Endothelial cell of umbilical vein (primary cell): ENCODE measurements around the gene GID4. TPM values are rescaled to one million over a fixed set of nuclear protein-coding genes. Genes with fewer than 3 reads are reported as not detected.

Experiments
- BruUV-seq: library from RNA; stranded (reverse); fragments of 400-500 nt; replicated peaks from 2 replicates; lab custom pipeline; 2021; lab: Mats Ljungman, UMichigan
- CTCF ChIA-PET: fragments of 300-600, 350-600 bp; sonication (Branson Sonifier 250); formaldehyde crosslinking; loops from one replicate; lab custom pipeline; 2021; ENCODE audit warnings: antibody characterized with exemption, inconsistent platforms; lab: Charles Lee
- POLR2A ChIA-PET: fragments of 300-600, 350-600 bp; sonication (Branson Sonifier 250); formaldehyde crosslinking; loops from one replicate; lab custom pipeline; 2021; ENCODE audit warnings: antibody characterized with exemption, inconsistent platforms; lab: Charles Lee
- DNase-seq: peaks from one replicate; pipeline ENCODE4 v3.0.0-alpha.2; 2011; ENCODE audit warnings: low read depth, low spot score
- FAIRE-seq: peaks from 2 replicates; lab custom pipeline; 2011; peaks lifted over from hg19 to GRCh38; lab: Jason Lieb, UNC
- H2AFZ ChIP-seq: 2 replicates; pipeline ENCODE4 v1.6.0; 2012; ENCODE audit warnings: low read depth, low read length, control low read depth, inconsistent platforms
- H3K27ac ChIP-seq: 2 replicates; pipeline ENCODE4 v1.5.1; 2011; ENCODE audit warnings: low read depth, mild to moderate bottlenecking, control low read depth, low read length, moderate library complexity; ENCODE audit not compliant: insufficient read depth
- H3K27me3 ChIP-seq, 2 experiments: 2 replicates each; pipeline versions ENCODE4 v1.6.0 to v1.6.1; 2011; ENCODE audit warnings: low read length in 2 of 2, mixed read lengths in 1 of 2; ENCODE audit not compliant: control insufficient read depth in 2 of 2, insufficient read depth in 2 of 2
- H3K36me3 ChIP-seq, 2 experiments: 2 replicates in 1 of 2; 3 replicates in 1 of 2; pipeline ENCODE4 v1.5.1; 2011; ENCODE audit warnings: low read length in 2 of 2, mild to moderate bottlenecking in 1 of 2, moderate library complexity in 1 of 2; ENCODE audit not compliant: control insufficient read depth in 2 of 2, insufficient read depth in 2 of 2; ENCODE audit errors: extremely low read depth in 1 of 2
- H3K4me1 ChIP-seq: 3 replicates; pipeline ENCODE4 v1.5.1; 2011; ENCODE audit warnings: mild to moderate bottlenecking, low read length; ENCODE audit not compliant: control insufficient read depth, insufficient read depth; ENCODE audit errors: extremely low read depth
- H3K4me2 ChIP-seq: 2 replicates; pipeline ENCODE4 v1.6.1; 2011; ENCODE audit warnings: low read length, control low read depth, mixed read lengths; ENCODE audit not compliant: insufficient read depth
- H3K4me3 ChIP-seq, 3 experiments: fragments of 200-600 bp in 1 of 3; sonication (generic), shearing (Covaris generic) in 1 of 3; replicated peaks in 1 of 3; 2 replicates each; pipeline ENCODE4 v1.5.1; 2011 to 2016; ENCODE audit warnings: control low read depth in 3 of 3, low read length in 3 of 3, mild to moderate bottlenecking in 2 of 3, inconsistent platforms in 1 of 3, low read depth in 1 of 3, moderate library complexity in 1 of 3; ENCODE audit not compliant: insufficient read depth in 1 of 3
- H3K79me2 ChIP-seq: 2 replicates; pipeline ENCODE4 v1.6.0; 2012; ENCODE audit warnings: low read length, inconsistent platforms; ENCODE audit not compliant: control insufficient read depth, insufficient read depth
- H3K9ac ChIP-seq: replicated peaks from 2 replicates; pipeline ENCODE3; 2011; ENCODE audit warnings: low read length, control low read depth; ENCODE audit not compliant: insufficient read depth; ENCODE audit errors: extremely low read depth
- H3K9me1 ChIP-seq: replicated peaks from 3 replicates; pipeline ENCODE4 v1.6.0; 2011; ENCODE audit warnings: mild to moderate bottlenecking, low read length; ENCODE audit not compliant: control insufficient read depth, insufficient read depth; ENCODE audit errors: extremely low read depth
- H3K9me3 ChIP-seq: replicated peaks from 2 replicates; pipeline ENCODE4 v1.5.1; 2012; ENCODE audit warnings: low read length, inconsistent platforms; ENCODE audit not compliant: control insufficient read depth, insufficient read depth
- H4K20me1 ChIP-seq: replicated peaks from 2 replicates; pipeline ENCODE3; 2011; ENCODE audit warnings: mild to moderate bottlenecking, low read length; ENCODE audit not compliant: control insufficient read depth, insufficient read depth; ENCODE audit errors: extremely low read depth
- EZH2 ChIP-seq: IDR thresholded peaks from 2 replicates; pipeline ENCODE4 v1.6.1; 2012; ENCODE audit warnings: borderline replicate concordance, low read depth, mild to moderate bottlenecking, moderate library complexity, low read length, inconsistent platforms; ENCODE audit not compliant: severe bottlenecking
- FOS ChIP-seq: IDR thresholded peaks from 2 replicates; pipeline ENCODE4 v1.6.1; 2011; ENCODE audit warnings: mild to moderate bottlenecking, low read length, moderate library complexity, borderline replicate concordance; ENCODE audit not compliant: insufficient read depth
- JUN ChIP-seq: IDR thresholded peaks from 2 replicates; pipeline ENCODE4 v1.6.1; 2011; ENCODE audit warnings: borderline replicate concordance, low read depth; ENCODE audit not compliant: insufficient read length, insufficient read depth
- MAX ChIP-seq: IDR thresholded peaks from 2 replicates; pipeline ENCODE4 v1.6.1; 2011; ENCODE audit not compliant: insufficient read depth, insufficient read length
- MYC ChIP-seq: IDR thresholded peaks from one replicate; pipeline ENCODE4 v1.6.1; 2011; ENCODE audit warnings: mild to moderate bottlenecking, low read depth, low read length
- POLR2A ChIP-seq: IDR thresholded peaks from 2 replicates; pipeline ENCODE4 v1.6.1; 2012; ENCODE audit warnings: low read depth, mild to moderate bottlenecking, control low read depth, low read length
- dilution Hi-C: fragments of 300-500 bp; cut with MboI; formaldehyde crosslinking; loops from one replicate; pipeline ENCODE4 v1.15.0; 2019; ENCODE audit warnings: low sequenced_read_pairs; ENCODE audit not compliant: extremely low pct_ligation_motif_present
- intact Hi-C: fragments of 100-400 bp; cut with micrococcal nuclease; formaldehyde crosslinking; loops from one replicate; pipeline ENCODE4 v1.10.0; 2022
- polyA plus RNA-seq, 4 experiments: library from polyadenylated mRNA; depleted of rRNA in 3 of 4; stranded (reverse) in 3 of 4; unstranded in 1 of 4; fragments of >200 nt; gene quantifications; 2 replicates each; pipeline versions ENCODE4 v1.2.1 to v1.2.3, GENCODE V29; 2011 to 2012; ENCODE audit warnings: missing spikeins in 1 of 4
- total RNA-seq: library from RNA; stranded (reverse); gene quantifications from 2 replicates; pipeline ENCODE4 v1.2.3, GENCODE V29; 2021

The GID4 gene
- total and polyA plus RNA-seq, 2 donors (not counting 3 experiments of a cell fraction or from before 2014, with no cell fraction given) = 6.4 to 11.3 TPM

- Histone ChIP-seq H3K36me3 (peaks cover 0 to 2% of the 10 kb centered on the region in 2 experiments), H3K4me2 (no peak overlapping the region), H3K9me3 (no peaks in the 10 kb centered on the region), H3K9me1 (no peaks in the 10 kb centered on the region), H3K9ac (no peak overlapping the region), H3K27ac (no peak overlapping the region), H4K20me1 (no peaks in the 10 kb centered on the region), H2AFZ (no peak overlapping the region), H3K4me3 (no peak overlapping the region), H3K27me3 (no peaks in the 10 kb centered on the region), H3K4me1 (peaks cover 11% of the 10 kb centered on the region), H3K79me2 (peaks cover 3% of the 10 kb centered on the region)
- intact Hi-C loops = no loop called here
- DNase-seq (no peak), FAIRE-seq (no peak)
- no peak for TF ChIP-seq MYC
- no peak for TF ChIP-seq EZH2
- no peak for TF ChIP-seq POLR2A
- no peak for TF ChIP-seq FOS
- TF ChIP-seq JUN = no peak
- no peak for TF ChIP-seq MAX
- no TSS peak for BruUV-seq
- ChIA-PET POLR2A (interaction anchor here (0.6 kb wide), 1 partner anchor 72 kb away, joined by 3 read pairs; no protein-coding TSS in a partner anchor), CTCF (interaction anchor here (0.6 to 1.1 kb wide), 3 partner anchors 56 to 210 kb away, joined by 3 to 6 read pairs (median 5); partner anchors contain the start of genes DRC3 and TOM1L2)
- dilution Hi-C loops = loop anchor here (25.0 kb wide), 1 partner anchor 141 kb away; no protein-coding TSS in a partner anchor
These were observed 10.9 kb upstream of the GID4 start for GRCh38 chr17:18028114-18028951.
